ENCODE data around the gene KCNMB2.

DNA sequence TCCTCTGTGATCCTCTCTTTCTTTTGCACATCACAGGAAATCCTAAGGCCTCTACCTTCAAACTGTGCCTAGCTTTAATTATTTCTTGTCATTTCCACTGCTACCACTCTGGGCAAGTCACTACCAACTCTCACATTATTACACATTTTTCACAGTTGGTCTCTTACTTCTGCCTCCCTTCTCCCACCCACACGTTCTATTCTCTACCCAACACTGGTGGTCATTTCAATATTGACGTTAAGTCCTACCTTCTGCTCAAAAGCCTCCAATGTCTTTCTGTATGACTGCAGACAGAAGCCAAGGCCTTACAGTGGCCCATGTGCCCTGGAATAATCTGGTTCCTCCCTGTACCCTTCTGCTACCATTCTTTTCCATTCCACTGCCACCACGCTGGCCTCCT lies 3.9 kb downstream of the KCNMB2 start:
- TF ChIP-seq EZH2phosphoT487 (IDR thresholded peaks at IDR 0.05; ENCODE audit: borderline replicate concordance, low read length), result no peak
- TF ChIP-seq, protein P1, sequence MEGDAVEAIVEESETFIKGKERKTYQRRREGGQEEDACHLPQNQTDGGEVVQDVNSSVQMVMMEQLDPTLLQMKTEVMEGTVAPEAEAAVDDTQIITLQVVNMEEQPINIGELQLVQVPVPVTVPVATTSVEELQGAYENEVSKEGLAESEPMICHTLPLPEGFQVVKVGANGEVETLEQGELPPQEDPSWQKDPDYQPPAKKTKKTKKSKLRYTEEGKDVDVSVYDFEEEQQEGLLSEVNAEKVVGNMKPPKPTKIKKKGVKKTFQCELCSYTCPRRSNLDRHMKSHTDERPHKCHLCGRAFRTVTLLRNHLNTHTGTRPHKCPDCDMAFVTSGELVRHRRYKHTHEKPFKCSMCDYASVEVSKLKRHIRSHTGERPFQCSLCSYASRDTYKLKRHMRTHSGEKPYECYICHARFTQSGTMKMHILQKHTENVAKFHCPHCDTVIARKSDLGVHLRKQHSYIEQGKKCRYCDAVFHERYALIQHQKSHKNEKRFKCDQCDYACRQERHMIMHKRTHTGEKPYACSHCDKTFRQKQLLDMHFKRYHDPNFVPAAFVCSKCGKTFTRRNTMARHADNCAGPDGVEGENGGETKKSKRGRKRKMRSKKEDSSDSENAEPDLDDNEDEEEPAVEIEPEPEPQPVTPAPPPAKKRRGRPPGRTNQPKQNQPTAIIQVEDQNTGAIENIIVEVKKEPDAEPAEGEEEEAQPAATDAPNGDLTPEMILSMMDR (conservative IDR thresholded peaks at IDR 0.05; ENCODE audit: low read depth, low read length), result no peak
- no peak for TF ChIP-seq EZH2 (IDR thresholded peaks at IDR 0.05; ENCODE audit: low read length, unreplicated experiment)
